BE2C (cell line): ENCODE measurements around the gene PHOX2A.
"Not testable (repeated sequence)": the region's sequence is repeated elsewhere in the genome, so short reads cannot be mapped to it uniquely, and the experiment has no call there.

ENCODE experiments used
- DNase-seq: peaks from one replicate; pipeline ENCODE4 v3.0.0-alpha.2; 2020
- H3K27me3 ChIP-seq: fragments of 250-450 bp; sonication (Bioruptor Pico); 2 replicates; pipeline ENCODE4 v1.5.1; 2020; ENCODE audit warnings: mild to moderate bottlenecking
- H3K36me3 ChIP-seq: fragments of 250-450 bp; sonication (Bioruptor Pico); 2 replicates; pipeline ENCODE4 v1.5.1; 2020; ENCODE audit warnings: mild to moderate bottlenecking
- H3K4me1 ChIP-seq: fragments of 250-450 bp; sonication (Bioruptor Pico); 2 replicates; pipeline ENCODE4 v1.5.1; 2020
- H3K4me3 ChIP-seq: 2 replicates; pipeline ENCODE4 v1.5.1; 2011; ENCODE audit warnings: low read depth, low read length
- H3K9me3 ChIP-seq: fragments of 250-450 bp; sonication (Bioruptor Pico); 2 replicates; pipeline ENCODE4 v1.5.1; 2020
- TF ChIP-seq, protein P1 (sequence below): IDR thresholded peaks from 2 replicates; pipeline ENCODE4 v1.5.1; 2012; ENCODE audit warnings: mild to moderate bottlenecking, low read depth, low read length

The PHOX2A gene

DNA sequence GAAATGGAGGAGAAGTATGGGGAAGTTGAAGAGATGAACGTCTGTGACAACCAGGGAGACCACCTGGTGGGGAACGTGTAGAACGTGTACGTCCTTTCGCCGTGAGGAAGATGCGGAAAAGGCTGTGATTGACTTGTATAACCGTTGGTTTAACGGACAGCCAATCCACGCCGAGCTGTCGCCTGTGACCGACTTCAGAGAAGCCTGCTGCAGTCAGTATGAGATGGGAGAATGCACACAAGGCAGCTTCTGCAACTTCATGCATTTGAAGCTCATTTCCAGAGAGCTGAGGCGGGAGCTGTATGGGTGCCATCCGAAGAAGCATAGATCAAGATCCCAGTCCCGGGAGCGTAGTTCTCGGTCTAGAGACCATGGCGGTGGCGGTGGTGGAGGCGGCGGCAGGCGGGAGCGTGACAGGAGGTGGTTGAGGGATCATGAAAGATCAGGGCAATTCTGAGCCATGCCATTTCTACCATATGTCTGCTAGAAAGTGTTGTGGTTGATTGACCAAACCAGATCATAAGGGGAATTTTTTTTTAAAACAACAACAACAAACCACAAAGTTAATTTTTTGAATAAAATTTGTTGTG, 36.8 kb upstream of the PHOX2A start:
- no peaks in the 10 kb centered on the region for H3K27me3 ChIP-seq

GRCh38 chr11:72280037-72280436, 36.1 kb upstream of the PHOX2A start:
- H3K4me1 ChIP-seq: no peaks in the 10 kb centered on the region
- H3K27me3 ChIP-seq: no peaks in the 10 kb centered on the region
- no peaks in the 10 kb centered on the region for H3K9me3 ChIP-seq
- TF ChIP-seq, protein P1, sequence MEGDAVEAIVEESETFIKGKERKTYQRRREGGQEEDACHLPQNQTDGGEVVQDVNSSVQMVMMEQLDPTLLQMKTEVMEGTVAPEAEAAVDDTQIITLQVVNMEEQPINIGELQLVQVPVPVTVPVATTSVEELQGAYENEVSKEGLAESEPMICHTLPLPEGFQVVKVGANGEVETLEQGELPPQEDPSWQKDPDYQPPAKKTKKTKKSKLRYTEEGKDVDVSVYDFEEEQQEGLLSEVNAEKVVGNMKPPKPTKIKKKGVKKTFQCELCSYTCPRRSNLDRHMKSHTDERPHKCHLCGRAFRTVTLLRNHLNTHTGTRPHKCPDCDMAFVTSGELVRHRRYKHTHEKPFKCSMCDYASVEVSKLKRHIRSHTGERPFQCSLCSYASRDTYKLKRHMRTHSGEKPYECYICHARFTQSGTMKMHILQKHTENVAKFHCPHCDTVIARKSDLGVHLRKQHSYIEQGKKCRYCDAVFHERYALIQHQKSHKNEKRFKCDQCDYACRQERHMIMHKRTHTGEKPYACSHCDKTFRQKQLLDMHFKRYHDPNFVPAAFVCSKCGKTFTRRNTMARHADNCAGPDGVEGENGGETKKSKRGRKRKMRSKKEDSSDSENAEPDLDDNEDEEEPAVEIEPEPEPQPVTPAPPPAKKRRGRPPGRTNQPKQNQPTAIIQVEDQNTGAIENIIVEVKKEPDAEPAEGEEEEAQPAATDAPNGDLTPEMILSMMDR: no peak
- DNase-seq: no peak
- no peaks in the 10 kb centered on the region for H3K36me3 ChIP-seq
- H3K4me3 ChIP-seq: no peak overlapping the region

More for the DNA sequence above, 36.8 kb upstream of the PHOX2A start:
- Histone ChIP-seq H3K4me1 (no peaks in the 10 kb centered on the region), H3K9me3 (no peaks in the 10 kb centered on the region), H3K36me3 (no peaks in the 10 kb centered on the region), H3K4me3 (no peak overlapping the region)
- TF ChIP-seq, protein P1: no peak
- no peak for DNase-seq

DNA sequence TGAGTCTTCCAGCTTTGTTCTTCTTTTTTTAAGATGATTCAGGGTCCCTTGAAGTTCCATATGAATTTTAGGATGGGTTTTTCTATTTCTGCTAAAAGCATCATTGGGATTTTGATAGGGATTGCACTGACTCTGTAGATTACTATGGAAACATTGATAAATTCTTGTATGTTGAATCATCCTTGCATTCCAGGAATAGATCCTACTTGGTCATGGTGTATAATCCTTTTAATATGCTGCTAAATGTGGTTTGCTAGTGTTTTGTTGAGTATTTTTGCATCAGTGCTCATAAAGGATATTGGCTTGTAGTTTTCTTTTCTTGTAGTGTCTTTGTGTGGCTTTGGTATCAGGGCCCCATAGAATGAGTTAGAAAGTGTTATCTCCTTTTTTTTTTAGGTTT, 34.9 kb upstream of the PHOX2A start:
- H3K36me3 ChIP-seq: no peaks in the 10 kb centered on the region
- no peaks in the 10 kb centered on the region for H3K9me3 ChIP-seq
- TF ChIP-seq, protein P1: no peak
- H3K4me3 ChIP-seq: no peak overlapping the region
- H3K4me1 ChIP-seq: no peaks in the 10 kb centered on the region
- no peaks in the 10 kb centered on the region for H3K27me3 ChIP-seq
- DNase-seq: no peak

GRCh38 chr11:72274435-72274834, 30.5 kb upstream of the PHOX2A start:
- Histone ChIP-seq H3K4me3 (no peak overlapping the region), H3K9me3 (no peaks in the 10 kb centered on the region), H3K27me3 (no peaks in the 10 kb centered on the region), H3K36me3 (no peaks in the 10 kb centered on the region), H3K4me1 (no peaks in the 10 kb centered on the region)
- TF ChIP-seq, protein P1: no peak
- DNase-seq: no peak

GRCh38 chr11:72271980-72272379, 28.0 kb upstream of the PHOX2A start:
- Histone ChIP-seq H3K4me3 (no peak overlapping the region), H3K36me3 (no peaks in the 10 kb centered on the region), H3K27me3 (no peaks in the 10 kb centered on the region), H3K4me1 (no peaks in the 10 kb centered on the region), H3K9me3 (no peaks in the 10 kb centered on the region)
- TF ChIP-seq, protein P1: no peak
- no peak for DNase-seq

- Histone ChIP-seq H3K4me1 (no peaks in the 10 kb centered on the region), H3K36me3 (no peaks in the 10 kb centered on the region), H3K4me3 (no peak overlapping the region), H3K9me3 (no peaks in the 10 kb centered on the region), H3K27me3 (no peaks in the 10 kb centered on the region)
- TF ChIP-seq, protein P1: no peak
- no peak for DNase-seq
Observed at GRCh38 chr11:72267956-72268617, 24.1 kb upstream of the PHOX2A start.

- DNase-seq, H3K4me3 ChIP-seq, H3K36me3 ChIP-seq, H3K27me3 ChIP-seq, H3K4me1 ChIP-seq, H3K9me3 ChIP-seq: not testable (repeated sequence)
Observed at GRCh38 chr11:72266960-72267359, 23.0 kb upstream of the PHOX2A start.
